HG02884 (cell line): Measurements from ENCODE around the gene SMG6.
"Not testable (repeated sequence)": the region's sequence is repeated elsewhere in the genome, so short reads cannot be mapped to it uniquely, and the experiment has no call there.

Experiments used
- ATAC-seq: cut with Tn5 transposase; IDR thresholded peaks from one replicate; pipeline ENCODE4 v1.9.1; 2021; ENCODE audit warnings: mild to moderate bottlenecking, moderate library complexity; ENCODE audit not compliant: unreplicated experiment

SMG6 gene

GRCh38 chr17:2309338-2310154 lies 6.0 kb upstream of the SMG6 start:
- ATAC-seq, result no peak

GRCh38 chr17:2304931-2305330 lies 1.3 kb upstream of the SMG6 start:
- ATAC-seq, result no peak

GRCh38 chr17:2302778-2303203 lies 794 bp downstream of the SMG6 start:
- no peak for ATAC-seq

- no peak for ATAC-seq
Measured at GRCh38 chr17:2299756-2300155, 3.8 kb downstream of the SMG6 start.

- ATAC-seq, result no peak
Measured at GRCh38 chr17:2299136-2299535, 4.4 kb downstream of the SMG6 start.

- no peak for ATAC-seq
Measured at GRCh38 chr17:2297023-2297422, 6.6 kb downstream of the SMG6 start.

GRCh38 chr17:2295575-2295974 lies 8.0 kb downstream of the SMG6 start:
- ATAC-seq, result no peak

- no peak for ATAC-seq
Measured at GRCh38 chr17:2292100-2292499, 11.5 kb downstream of the SMG6 start.

- ATAC-seq, result no peak
Measured at GRCh38 chr17:2289878-2290478, 13.6 kb downstream of the SMG6 start.

GRCh38 chr17:2283302-2283701 lies 20.3 kb downstream of the SMG6 start:
- no peak for ATAC-seq

GRCh38 chr17:2282297-2282873 lies 21.2 kb downstream of the SMG6 start:
- ATAC-seq, result no peak

GRCh38 chr17:2279707-2280106 lies 23.9 kb downstream of the SMG6 start:
- no peak for ATAC-seq

GRCh38 chr17:2277429-2278170 lies 26.0 kb downstream of the SMG6 start:
- no peak for ATAC-seq

GRCh38 chr17:2275722-2276121 lies 27.9 kb downstream of the SMG6 start:
- ATAC-seq, result no peak

- ATAC-seq, result no peak
Measured at GRCh38 chr17:2274414-2274813, 29.2 kb downstream of the SMG6 start.

GRCh38 chr17:2271985-2272702 lies 31.4 kb downstream of the SMG6 start:
- no peak for ATAC-seq

- ATAC-seq, result no peak
Measured at GRCh38 chr17:2267354-2267753, 36.2 kb downstream of the SMG6 start.

GRCh38 chr17:2266865-2267228 lies 36.7 kb downstream of the SMG6 start:
- ATAC-seq, result no peak

GRCh38 chr17:2266045-2266864 lies 37.3 kb downstream of the SMG6 start:
- ATAC-seq, result no peak

- not testable (repeated sequence) for ATAC-seq
Measured at GRCh38 chr17:2265166-2265565, 38.4 kb downstream of the SMG6 start.
